HG03432 (cell line): Measurements from ENCODE around the gene CREBRF.
"Not testable (repeated sequence)": the region's sequence is repeated elsewhere in the genome, so short reads cannot be mapped to it uniquely, and the experiment has no call there.

Source experiments
- ATAC-seq: cut with Tn5 transposase; IDR thresholded peaks from one replicate; pipeline ENCODE4 v1.9.1; 2021; ENCODE audit warnings: mild to moderate bottlenecking, moderate library complexity; ENCODE audit not compliant: unreplicated experiment

The CREBRF gene

GRCh38 chr5:173055983-173056782 is at the start of gene CREBRF:
Gene CREBRF (plus strand): TSS chr5:173056352. CDS start chr5:173080776, 24,424 bp downstream.
- peak; percentile 75 for ATAC-seq

GRCh38 chr5:173010021-173010420 is 46.1 kb upstream of the CREBRF start:
- no peak for ATAC-seq

GRCh38 chr5:173010547-173011464 is 45.3 kb upstream of the CREBRF start:
- ATAC-seq = no peak

- no peak for ATAC-seq
These were observed 44.6 kb upstream of the CREBRF start for GRCh38 chr5:173011566-173011965.

- ATAC-seq = no peak
These were observed 43.3 kb upstream of the CREBRF start for GRCh38 chr5:173012882-173013281.

GRCh38 chr5:173014671-173015070 is 41.5 kb upstream of the CREBRF start:
- no peak for ATAC-seq

GRCh38 chr5:173015192-173015591 is 41.0 kb upstream of the CREBRF start:
- ATAC-seq = no peak

GRCh38 chr5:173015598-173016455 is 40.3 kb upstream of the CREBRF start:
- no peak for ATAC-seq

- no peak for ATAC-seq
These were observed 39.5 kb upstream of the CREBRF start for GRCh38 chr5:173016598-173017046.

GRCh38 chr5:173017087-173017486 is 39.1 kb upstream of the CREBRF start:
- not testable (repeated sequence) for ATAC-seq

- no peak for ATAC-seq
These were observed 37.8 kb upstream of the CREBRF start for GRCh38 chr5:173018358-173018757.

- ATAC-seq = no peak
These were observed 36.0 kb upstream of the CREBRF start for GRCh38 chr5:173020154-173020581.

- no peak for ATAC-seq
These were observed 35.5 kb upstream of the CREBRF start for GRCh38 chr5:173020643-173021042.

GRCh38 chr5:173025651-173026050 is 30.5 kb upstream of the CREBRF start:
- ATAC-seq = no peak

- no peak for ATAC-seq
These were observed 28.2 kb upstream of the CREBRF start for GRCh38 chr5:173027905-173028304.

- no peak for ATAC-seq
These were observed 27.3 kb upstream of the CREBRF start for GRCh38 chr5:173028811-173029327.

GRCh38 chr5:173029499-173029921 is 26.6 kb upstream of the CREBRF start:
- no peak for ATAC-seq

GRCh38 chr5:173032096-173032495 is 24.1 kb upstream of the CREBRF start:
- not testable (repeated sequence) for ATAC-seq

GRCh38 chr5:173032730-173033129 is 23.4 kb upstream of the CREBRF start:
- ATAC-seq = no peak

GRCh38 chr5:173033923-173034322 is 22.2 kb upstream of the CREBRF start:
- no peak for ATAC-seq
